ENCODE measurements around the gene GPC2.
"Not testable (repeated sequence)": the region's sequence is repeated elsewhere in the genome, so short reads cannot be mapped to it uniquely, and the experiment has no call there.

Gene GPC2

DNA sequence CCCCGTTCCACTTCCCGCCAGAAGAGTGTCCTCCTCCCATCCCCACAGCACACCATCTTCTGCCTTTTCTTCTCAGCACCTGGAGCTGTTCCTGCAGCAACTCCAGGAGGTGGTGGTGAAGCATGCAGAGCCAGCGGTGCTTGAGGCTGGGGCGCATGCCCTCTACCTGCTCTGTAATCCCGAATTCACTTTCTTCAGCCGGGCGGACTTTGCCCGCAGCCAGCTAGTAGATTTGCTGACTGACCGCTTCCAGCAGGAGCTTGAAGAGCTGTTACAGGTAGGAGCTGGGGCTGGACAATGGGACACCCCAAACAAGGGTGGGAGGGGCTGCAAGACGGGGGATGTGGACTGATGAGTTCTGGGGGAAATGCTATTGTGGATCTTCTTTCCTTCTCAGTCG is 23.5 kb upstream of the GPC2 start:
- no peaks in the 10 kb centered on the region for H3K79me2 ChIP-seq (ENCODE audit: insufficient read depth, low read length)
- no peaks in the 10 kb centered on the region for H3K36me3 ChIP-seq (ENCODE audit: insufficient read depth, low read length)
- H3K9ac ChIP-seq (ENCODE audit: low read depth, low read length) = no peak overlapping the region
- no peak for DNase-seq
- ATAC-seq (ENCODE audit: insufficient read depth, low read depth) = no peak
- no peak for TF ChIP-seq EZH2 (IDR thresholded peaks at IDR 0.05; ENCODE audit: borderline replicate concordance, low read depth, low read length, severe bottlenecking)
- TF ChIP-seq, protein P1, sequence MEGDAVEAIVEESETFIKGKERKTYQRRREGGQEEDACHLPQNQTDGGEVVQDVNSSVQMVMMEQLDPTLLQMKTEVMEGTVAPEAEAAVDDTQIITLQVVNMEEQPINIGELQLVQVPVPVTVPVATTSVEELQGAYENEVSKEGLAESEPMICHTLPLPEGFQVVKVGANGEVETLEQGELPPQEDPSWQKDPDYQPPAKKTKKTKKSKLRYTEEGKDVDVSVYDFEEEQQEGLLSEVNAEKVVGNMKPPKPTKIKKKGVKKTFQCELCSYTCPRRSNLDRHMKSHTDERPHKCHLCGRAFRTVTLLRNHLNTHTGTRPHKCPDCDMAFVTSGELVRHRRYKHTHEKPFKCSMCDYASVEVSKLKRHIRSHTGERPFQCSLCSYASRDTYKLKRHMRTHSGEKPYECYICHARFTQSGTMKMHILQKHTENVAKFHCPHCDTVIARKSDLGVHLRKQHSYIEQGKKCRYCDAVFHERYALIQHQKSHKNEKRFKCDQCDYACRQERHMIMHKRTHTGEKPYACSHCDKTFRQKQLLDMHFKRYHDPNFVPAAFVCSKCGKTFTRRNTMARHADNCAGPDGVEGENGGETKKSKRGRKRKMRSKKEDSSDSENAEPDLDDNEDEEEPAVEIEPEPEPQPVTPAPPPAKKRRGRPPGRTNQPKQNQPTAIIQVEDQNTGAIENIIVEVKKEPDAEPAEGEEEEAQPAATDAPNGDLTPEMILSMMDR (IDR thresholded peaks at IDR 0.05; ENCODE audit: borderline replicate concordance, extremely low read depth, low read length, poor library complexity, severe bottlenecking) = no peak
- H2AFZ ChIP-seq (ENCODE audit: low read depth, low read length) = no peak overlapping the region
- no peaks in the 10 kb centered on the region for H4K20me1 ChIP-seq (ENCODE audit: insufficient read depth, low read length)
- no peaks in the 10 kb centered on the region for H3K27me3 ChIP-seq (ENCODE audit: insufficient read depth, low read length, poor library complexity)
- H3K27ac ChIP-seq (ENCODE audit: low read length) = no peak overlapping the region
- no peaks in the 10 kb centered on the region for H3K9me3 ChIP-seq (ENCODE audit: insufficient read depth, low read length, severe bottlenecking)
- H3K4me3 ChIP-seq (ENCODE audit: low read depth in 1 of 2, low read length in 2 of 2) = no peak overlapping the region
- H3K4me2 ChIP-seq (ENCODE audit: insufficient read depth, low read length) = no peak overlapping the region
- H3K4me1 ChIP-seq (ENCODE audit: insufficient read depth, low read length) = no peaks in the 10 kb centered on the region

DNA sequence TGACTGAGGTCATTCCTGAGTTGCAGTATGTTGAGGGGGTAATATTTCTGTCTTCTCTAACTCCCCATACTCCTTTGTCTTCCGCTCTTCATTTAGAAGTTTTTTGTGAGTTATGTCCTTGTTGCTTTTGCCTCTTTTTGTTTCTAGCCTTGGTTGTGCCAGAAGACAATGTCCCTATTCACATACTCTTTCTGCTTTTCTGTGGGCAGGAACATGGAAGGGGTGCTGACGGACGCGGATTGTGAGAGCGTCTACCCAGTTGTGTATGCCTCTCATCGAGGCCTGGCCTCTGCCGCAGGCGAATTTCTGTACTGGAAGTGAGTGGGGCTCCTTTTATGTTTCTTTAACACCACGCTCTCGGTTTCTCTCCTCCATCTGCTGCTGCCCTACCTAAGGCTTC is 21.1 kb upstream of the GPC2 start:
- no peak for TF ChIP-seq EZH2 (IDR thresholded peaks at IDR 0.05; ENCODE audit: borderline replicate concordance, low read depth, low read length, severe bottlenecking)
- TF ChIP-seq, protein P1 (IDR thresholded peaks at IDR 0.05; ENCODE audit: borderline replicate concordance, extremely low read depth, low read length, poor library complexity, severe bottlenecking) = no peak
- H3K4me1 ChIP-seq (ENCODE audit: insufficient read depth, low read length) = no peaks in the 10 kb centered on the region
- ATAC-seq (ENCODE audit: insufficient read depth, low read depth) = no peak

DNA sequence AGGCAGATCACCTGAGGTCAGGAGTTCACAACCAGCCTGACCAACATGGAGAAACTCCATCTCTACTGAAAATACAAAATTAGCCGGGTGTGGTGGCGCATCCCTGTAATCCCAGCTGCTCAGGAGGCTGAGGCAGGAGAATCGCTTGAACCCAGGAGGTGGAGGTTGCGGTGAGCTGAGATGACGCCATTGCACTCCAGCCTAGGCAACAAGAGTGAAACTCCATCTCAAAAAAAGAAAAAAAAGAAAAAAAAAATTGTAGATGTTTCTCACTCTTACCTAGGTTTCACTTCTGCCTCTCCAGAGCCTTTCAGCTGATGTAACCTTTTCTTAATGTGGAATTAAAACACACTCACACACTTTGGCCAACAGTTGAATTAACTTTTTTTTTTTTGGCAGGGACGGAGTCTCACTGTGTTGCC is 18.7 kb upstream of the GPC2 start:
- not testable (repeated sequence) for H3K9me3 ChIP-seq (ENCODE audit: insufficient read depth, low read length, severe bottlenecking); H4K20me1 ChIP-seq (ENCODE audit: insufficient read depth, low read length); DNase-seq; H3K4me3 ChIP-seq (ENCODE audit: low read depth in 1 of 2, low read length in 2 of 2); H3K9ac ChIP-seq (ENCODE audit: low read depth, low read length); ATAC-seq (ENCODE audit: insufficient read depth, low read depth); H3K4me1 ChIP-seq (ENCODE audit: insufficient read depth, low read length); H3K36me3 ChIP-seq (ENCODE audit: insufficient read depth, low read length); H3K27ac ChIP-seq (ENCODE audit: low read length); H2AFZ ChIP-seq (ENCODE audit: low read depth, low read length); H3K79me2 ChIP-seq (ENCODE audit: insufficient read depth, low read length); H3K4me2 ChIP-seq (ENCODE audit: insufficient read depth, low read length); H3K27me3 ChIP-seq (ENCODE audit: insufficient read depth, low read length, poor library complexity)

More for the DNA sequence above, 21.1 kb upstream of the GPC2 start:
- Histone ChIP-seq H3K9ac (ENCODE audit: low read depth, low read length) (no peak overlapping the region), H3K4me3 (ENCODE audit: low read depth in 1 of 2, low read length in 2 of 2) (no peak overlapping the region), H3K4me2 (ENCODE audit: insufficient read depth, low read length) (no peak overlapping the region), H3K79me2 (ENCODE audit: insufficient read depth, low read length) (no peaks in the 10 kb centered on the region), H3K9me3 (ENCODE audit: insufficient read depth, low read length, severe bottlenecking) (no peaks in the 10 kb centered on the region), H3K27me3 (ENCODE audit: insufficient read depth, low read length, poor library complexity) (no peaks in the 10 kb centered on the region), H4K20me1 (ENCODE audit: insufficient read depth, low read length) (no peaks in the 10 kb centered on the region), H3K36me3 (ENCODE audit: insufficient read depth, low read length) (no peaks in the 10 kb centered on the region), H2AFZ (ENCODE audit: low read depth, low read length) (no peak overlapping the region), H3K27ac (ENCODE audit: low read length) (no peak overlapping the region)
- no peak for DNase-seq

DNA sequence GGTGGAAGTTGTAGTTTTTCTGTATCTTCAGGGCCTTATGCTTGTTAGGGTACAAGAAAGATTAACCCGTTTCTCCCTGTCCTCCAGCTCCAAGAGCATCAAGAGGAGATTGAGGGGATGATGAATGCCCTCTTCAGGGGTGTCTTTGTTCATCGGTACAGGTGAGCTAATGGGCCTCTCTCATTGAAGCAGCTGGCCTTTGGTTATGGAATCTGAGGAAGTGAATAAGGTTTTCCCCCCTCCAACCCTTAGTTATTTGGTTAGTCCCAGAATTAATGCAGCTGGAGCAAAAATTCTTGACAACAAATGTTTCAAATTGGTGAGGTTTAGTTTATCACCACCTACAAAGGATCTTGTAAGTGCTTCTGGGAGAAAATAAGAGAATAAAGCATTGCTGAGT is 18.0 kb upstream of the GPC2 start:
- no peak overlapping the region for H2AFZ ChIP-seq (ENCODE audit: low read depth, low read length)
- no peaks in the 10 kb centered on the region for H3K79me2 ChIP-seq (ENCODE audit: insufficient read depth, low read length)
- no peak overlapping the region for H3K27ac ChIP-seq (ENCODE audit: low read length)
- DNase-seq (no peak), ATAC-seq (ENCODE audit: insufficient read depth, low read depth) (no peak)
- no peak overlapping the region for H3K4me2 ChIP-seq (ENCODE audit: insufficient read depth, low read length)
- H4K20me1 ChIP-seq (ENCODE audit: insufficient read depth, low read length) = no peaks in the 10 kb centered on the region
- H3K9ac ChIP-seq (ENCODE audit: low read depth, low read length) = no peak overlapping the region
- no peaks in the 10 kb centered on the region for H3K27me3 ChIP-seq (ENCODE audit: insufficient read depth, low read length, poor library complexity)
- H3K36me3 ChIP-seq (ENCODE audit: insufficient read depth, low read length) = no peaks in the 10 kb centered on the region
- no peaks in the 10 kb centered on the region for H3K4me1 ChIP-seq (ENCODE audit: insufficient read depth, low read length)
- H3K4me3 ChIP-seq (ENCODE audit: low read depth in 1 of 2, low read length in 2 of 2) = no peak overlapping the region
- TF ChIP-seq EZH2 (IDR thresholded peaks at IDR 0.05; ENCODE audit: borderline replicate concordance, low read depth, low read length, severe bottlenecking) = no peak
- TF ChIP-seq, protein P1 (IDR thresholded peaks at IDR 0.05; ENCODE audit: borderline replicate concordance, extremely low read depth, low read length, poor library complexity, severe bottlenecking) = no peak
- H3K9me3 ChIP-seq (ENCODE audit: insufficient read depth, low read length, severe bottlenecking) = no peaks in the 10 kb centered on the region

All from DND-41 (cell line).